Measurements from ENCODE around the gene IL17REL. TPM values are rescaled to one million over a fixed set of nuclear protein-coding genes. Genes with fewer than 3 reads are reported as not detected.

Gene IL17REL
- total RNA-seq, 2 donors from 2014 or later: not detected

DNA sequence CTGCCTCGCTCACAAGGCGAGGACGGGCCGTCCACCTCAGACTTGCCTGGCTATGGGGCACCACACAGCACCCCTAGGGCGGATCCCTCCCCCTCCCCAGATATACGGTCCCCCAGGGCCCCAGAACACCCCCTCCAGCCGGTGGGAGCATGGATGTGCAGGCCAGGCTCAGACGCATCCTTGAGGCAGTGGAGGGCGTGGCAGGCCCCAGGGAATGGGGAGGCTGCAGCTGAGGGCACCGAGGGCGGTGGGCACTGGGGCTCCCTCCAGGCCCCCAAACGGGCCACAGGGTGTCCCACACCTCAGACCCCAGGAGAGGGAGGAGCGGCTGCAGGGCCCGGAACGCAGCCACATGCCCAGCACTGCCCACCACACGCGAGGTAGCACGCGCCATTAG, 33.5 kb upstream of the IL17REL start:
- Histone ChIP-seq H3K36me3 (replicated peaks in 1 of 2; ENCODE audit: insufficient read depth in 1 of 2, low read depth in 2 of 2) (no peaks in the 10 kb centered on the region), H3K4me3 (no peak overlapping the region), H3K9me3 (no peaks in the 10 kb centered on the region), H3K4me1 (no peaks in the 10 kb centered on the region), H3K27me3 (no peaks in the 10 kb centered on the region), H3K27ac (no peak overlapping the region)
- intact Hi-C loops (cut with DNase I): no loop called here
- TF ChIP-seq, protein P1, sequence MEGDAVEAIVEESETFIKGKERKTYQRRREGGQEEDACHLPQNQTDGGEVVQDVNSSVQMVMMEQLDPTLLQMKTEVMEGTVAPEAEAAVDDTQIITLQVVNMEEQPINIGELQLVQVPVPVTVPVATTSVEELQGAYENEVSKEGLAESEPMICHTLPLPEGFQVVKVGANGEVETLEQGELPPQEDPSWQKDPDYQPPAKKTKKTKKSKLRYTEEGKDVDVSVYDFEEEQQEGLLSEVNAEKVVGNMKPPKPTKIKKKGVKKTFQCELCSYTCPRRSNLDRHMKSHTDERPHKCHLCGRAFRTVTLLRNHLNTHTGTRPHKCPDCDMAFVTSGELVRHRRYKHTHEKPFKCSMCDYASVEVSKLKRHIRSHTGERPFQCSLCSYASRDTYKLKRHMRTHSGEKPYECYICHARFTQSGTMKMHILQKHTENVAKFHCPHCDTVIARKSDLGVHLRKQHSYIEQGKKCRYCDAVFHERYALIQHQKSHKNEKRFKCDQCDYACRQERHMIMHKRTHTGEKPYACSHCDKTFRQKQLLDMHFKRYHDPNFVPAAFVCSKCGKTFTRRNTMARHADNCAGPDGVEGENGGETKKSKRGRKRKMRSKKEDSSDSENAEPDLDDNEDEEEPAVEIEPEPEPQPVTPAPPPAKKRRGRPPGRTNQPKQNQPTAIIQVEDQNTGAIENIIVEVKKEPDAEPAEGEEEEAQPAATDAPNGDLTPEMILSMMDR (IDR thresholded peaks at IDR 0.05): no peak
- no peak for TF ChIP-seq POLR2A (IDR thresholded peaks at IDR 0.05)
- ATAC-seq (no peak), DNase-seq (no peak)
- 58 to 66% methylated on average over 11 to 18 of the region's 19 CpGs for WGBS, 2 donors

DNA sequence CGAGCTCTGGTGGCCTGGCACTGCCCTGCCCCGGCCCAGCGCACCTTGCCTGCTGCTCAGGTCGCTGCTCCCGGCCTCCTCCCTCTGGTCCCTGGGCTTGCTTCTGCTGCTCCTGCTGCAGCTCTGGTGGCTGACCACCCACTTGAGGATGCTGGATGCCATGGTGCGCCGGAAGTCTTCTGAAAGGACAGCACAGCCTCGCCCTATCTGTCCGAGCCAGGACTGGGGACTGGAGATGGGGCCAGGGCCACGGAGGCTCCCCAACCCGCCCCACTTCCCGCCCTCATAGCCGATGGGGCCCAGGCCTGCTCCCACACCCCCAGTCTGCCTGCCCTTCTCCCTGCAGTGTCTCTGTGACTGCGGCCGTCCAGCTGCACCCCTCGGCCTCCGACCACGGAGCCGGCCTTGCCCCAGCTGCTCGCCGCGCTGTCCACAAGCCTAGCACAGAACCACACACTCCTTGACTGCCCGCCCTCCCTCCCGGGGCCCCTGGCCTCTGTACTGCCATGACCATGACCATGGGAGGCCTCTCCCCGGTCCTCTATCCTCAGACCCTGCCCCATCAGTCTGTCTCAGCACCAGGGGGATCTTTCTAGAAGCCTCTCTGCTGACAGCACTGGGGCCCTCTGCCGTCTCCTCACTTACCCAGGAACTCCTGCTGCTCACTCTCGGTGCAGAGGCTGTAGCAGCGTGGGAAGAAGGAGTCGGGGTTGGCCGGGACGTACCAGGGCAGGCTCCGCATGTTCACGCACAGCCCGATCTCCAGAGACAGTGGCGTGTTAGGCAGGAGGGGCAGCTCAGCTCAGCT, 32.9 kb upstream of the IL17REL start:
- H3K27ac ChIP-seq: no peak overlapping the region
- no peak for TF ChIP-seq POLR2A (IDR thresholded peaks at IDR 0.05)
- TF ChIP-seq, protein P1 (IDR thresholded peaks at IDR 0.05): no peak
- WGBS, 2 donors: 55 to 70% methylated on average over 13 to 29 of the region's 35 CpGs
- no peaks in the 10 kb centered on the region for H3K4me1 ChIP-seq
- ATAC-seq: no peak
- no peaks in the 10 kb centered on the region for H3K36me3 ChIP-seq (replicated peaks in 1 of 2; ENCODE audit: insufficient read depth in 1 of 2, low read depth in 2 of 2)
- no peak overlapping the region for H3K4me3 ChIP-seq
- intact Hi-C loops (cut with DNase I): no loop called here
- no peaks in the 10 kb centered on the region for H3K27me3 ChIP-seq
- H3K9me3 ChIP-seq: no peaks in the 10 kb centered on the region
- no peak for DNase-seq

DNA sequence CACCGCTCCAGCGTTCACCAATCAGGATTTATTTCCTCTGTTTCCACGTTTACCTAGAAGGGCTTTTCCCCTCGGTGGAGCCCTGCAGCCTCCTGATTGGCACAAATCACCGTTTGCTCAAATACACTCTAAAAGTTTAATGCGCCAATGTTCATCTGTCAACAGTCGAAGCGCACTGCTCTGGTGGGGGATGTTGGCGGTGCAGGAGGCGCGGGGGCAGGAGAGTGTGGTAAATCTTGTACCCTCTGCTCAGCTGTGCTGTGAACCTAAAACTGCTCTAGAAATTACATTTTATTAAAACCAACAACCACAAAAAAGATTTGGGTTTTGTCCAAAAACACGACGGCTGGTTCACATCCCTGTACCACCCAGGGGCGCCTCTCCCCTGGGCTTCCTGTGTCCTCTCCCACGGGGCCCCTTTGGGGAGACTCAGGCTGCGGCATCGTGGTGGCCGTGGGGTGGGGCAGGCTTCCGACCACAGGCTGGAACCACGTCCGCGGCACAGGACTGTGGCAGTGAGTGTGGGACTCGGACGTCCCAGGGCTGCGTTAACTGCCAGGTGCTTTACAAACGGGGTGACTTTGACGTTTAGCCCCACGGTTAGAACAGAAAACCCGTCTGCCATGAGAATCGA, 32.0 kb upstream of the IL17REL start:
- WGBS, 2 donors: 62 to 70% methylated on average over 23 to 30 of the region's 30 CpGs
- intact Hi-C loops (cut with DNase I): no loop called here
- no peaks in the 10 kb centered on the region for H3K27me3 ChIP-seq
- H3K4me1 ChIP-seq: no peaks in the 10 kb centered on the region
- ATAC-seq (no peak), DNase-seq (no peak)
- H3K4me3 ChIP-seq: no peak overlapping the region
- H3K27ac ChIP-seq: no peak overlapping the region
- TF ChIP-seq, protein P1 (IDR thresholded peaks at IDR 0.05): no peak
- TF ChIP-seq POLR2A (IDR thresholded peaks at IDR 0.05): no peak
- no peaks in the 10 kb centered on the region for H3K9me3 ChIP-seq
- H3K36me3 ChIP-seq (replicated peaks in 1 of 2; ENCODE audit: insufficient read depth in 1 of 2, low read depth in 2 of 2): no peaks in the 10 kb centered on the region

GRCh38 chr22:50041361-50042065, 28.9 kb upstream of the IL17REL start:
- Histone ChIP-seq H3K36me3 (replicated peaks in 1 of 2; ENCODE audit: insufficient read depth in 1 of 2, low read depth in 2 of 2) (no peaks in the 10 kb centered on the region), H3K4me1 (no peaks in the 10 kb centered on the region), H3K4me3 (no peak overlapping the region), H3K9me3 (peaks cover 0 to 8% (median 0%) of the 10 kb centered on the region in 3 donors), H3K27me3 (no peaks in the 10 kb centered on the region), H3K27ac (no peak overlapping the region)
- ATAC-seq: no peak
- DNase-seq: no peak
- TF ChIP-seq, protein P1 (IDR thresholded peaks at IDR 0.05): no peak
- no peak for TF ChIP-seq POLR2A (IDR thresholded peaks at IDR 0.05)
- intact Hi-C loops (cut with DNase I): no loop called here
- 77 to 92% methylated on average over 10 to 15 of the region's 17 CpGs for WGBS, 2 donors

All from body of pancreas (tissue), 4 donors.